Ovary (tissue), 9 donors: ENCODE results near the gene LRP1B. TPM values are rescaled to one million over a fixed set of nuclear protein-coding genes. Genes with fewer than 3 reads are reported as not detected.

Experiments used
- DNase-seq, 5 donors: peaks; one replicate each; pipeline ENCODE4 v3.0.0-alpha.2; 2019 to 2020
- H3K27ac ChIP-seq, 2 donors: fragments of 200-600 bp; one replicate each; pipeline versions ENCODE4 v1.5.1 to v1.8.0; 2019 to 2022
- H3K27me3 ChIP-seq: fragments of 200-600 bp; one replicate; pipeline ENCODE4 v1.8.0; 2022
- H3K36me3 ChIP-seq: fragments of 200-600 bp; sonication (generic); one replicate; pipeline ENCODE4 v1.5.1; 2019
- H3K4me1 ChIP-seq: one replicate; pipeline ENCODE4 v1.8.1; 2013; ENCODE audit warnings: mild to moderate bottlenecking, moderate library complexity; ENCODE audit not compliant: insufficient read depth
- H3K4me3 ChIP-seq: fragments of 200-600 bp; sonication (generic); one replicate; pipeline ENCODE4 v1.5.1; 2017
- H3K9me3 ChIP-seq, 2 donors: fragments of 200-600 bp in 1 of 2; sonication (generic) in 1 of 2; one replicate each; pipeline versions ENCODE4 v1.5.1 to v1.8.1; 2013 to 2019; ENCODE audit warnings: mild to moderate bottlenecking in 1 of 2, moderate library complexity in 1 of 2
- CTCF ChIP-seq, 3 donors: fragments of 450-650 bp in 2 of 3; fragments of 200-600 bp in 1 of 3; IDR thresholded peaks; one replicate each; pipeline versions ENCODE4 v1.5.1 to v1.8.0; 2016 to 2022; ENCODE audit warnings: antibody characterized with exemption in 3 of 3, mild to moderate bottlenecking in 1 of 3
- EP300 ChIP-seq: sonication (generic); formaldehyde crosslinking; IDR thresholded peaks from one replicate; pipeline ENCODE4 v1.6.1; 2017; ENCODE audit warnings: antibody characterized with exemption
- POLR2A ChIP-seq: fragments of 450-650 bp; IDR thresholded peaks from one replicate; pipeline ENCODE4 v1.6.1; 2017; ENCODE audit warnings: antibody characterized with exemption, mild to moderate bottlenecking, moderate library complexity
- WGBS, 3 donors: extraction: QIAGEN DNeasy Blood & Tissue Kit in 1 of 3; methylation state at CpG; one replicate each; pipeline versions ENCODE4 v1.1.5 to v1.1.7; 2013 to 2017; 5-methylcytosine and 5-hydroxymethylcytosine counted together
- intact Hi-C, 4 donors: fragments of 100-400 bp; cut with DNase I; formaldehyde crosslinking; loops; one replicate each; pipeline versions ENCODE4 v1.11.0 to v1.15.1; 2022 to 2023
- polyA plus RNA-seq, 2 donors: library from polyadenylated mRNA; stranded (reverse); fragments of 200-250 nt in 1 of 2; fragments of 350-450 nt in 1 of 2; fragmentation: Illumina TruSeq in 1 of 2; extraction: RNeasy Lipid Tissue Mini Kit (QIAGEN cat#74804) in 1 of 2; gene quantifications; one replicate each; pipeline ENCODE4 v1.2.3, GENCODE V29; 2013 to 2014
- total RNA-seq, 7 donors: library from RNA; depleted of rRNA in 2 of 7; stranded (reverse); fragments of >200 nt in 2 of 7; fragmentation: NEBNext Ultra II Directional in 3 of 7; extraction: Animal tissue kit (Norgen Biotek cat#: 25700) in 3 of 7; gene quantifications; one replicate each; pipeline versions ENCODE4 v1.1.0 to v1.2.4, GENCODE V29; 2016 to 2023
- donor health status: DM: no; HTN: no; CAD: no; lungs with moderate emphysema.
- donor health status: DM: no; HTN: no; CAD: no.
- donor health status: Bipolar disorder and iron deficiency.
- donor health status: DM: yes; HTN: yes; CAD: no.
- donor health status: DM: no; HTN: no; CAD: no.
- donor health status: DM: yes; HTN: yes; CAD: no.

Gene LRP1B
- total and polyA plus RNA-seq, 9 donors = 0.08 to 2.6 (median 0.37) TPM

GRCh38 chr2:141341444-141341843 is 789.4 kb downstream of the LRP1B start:
- H3K4me1 ChIP-seq = no peaks in the 10 kb centered on the region
- H3K27me3 ChIP-seq = no peaks in the 10 kb centered on the region
- H3K27ac ChIP-seq = no peak overlapping the region
- no peak overlapping the region for H3K4me3 ChIP-seq
- 29 to 38% (median 31%) methylated on average over 2 of the region's 2 CpGs for WGBS, 3 donors
- intact Hi-C loops = no loop called here
- no peaks in the 10 kb centered on the region for H3K9me3 ChIP-seq
- DNase-seq = no peak
- no peaks in the 10 kb centered on the region for H3K36me3 ChIP-seq
- TF ChIP-seq EP300 (no peak), CTCF (IDR thresholded peaks at IDR 0.05) (no peak), POLR2A (no peak)

- TF ChIP-seq EP300 = no peak
- no peak for TF ChIP-seq CTCF (IDR thresholded peaks at IDR 0.05)
- intact Hi-C loops = no loop called here
- no peaks in the 10 kb centered on the region for H3K27me3 ChIP-seq
- no peaks in the 10 kb centered on the region for H3K36me3 ChIP-seq
- H3K4me1 ChIP-seq = no peaks in the 10 kb centered on the region
- 73 to 93% (median 81%) methylated on average over 1 of the region's 1 CpG for WGBS, 3 donors
- no peaks in the 10 kb centered on the region for H3K9me3 ChIP-seq
- no peak overlapping the region for H3K27ac ChIP-seq
- H3K4me3 ChIP-seq = no peak overlapping the region
- no peak for DNase-seq
Observed at GRCh38 chr2:141331127-141331526, 799.7 kb downstream of the LRP1B start.

- DNase-seq = no peak
- intact Hi-C loops = no loop called here
- no peak overlapping the region for H3K4me3 ChIP-seq
Observed at GRCh38 chr2:141329964-141330363, 800.9 kb downstream of the LRP1B start.

GRCh38 chr2:141323571-141323970 is 807.2 kb downstream of the LRP1B start:
- no peaks in the 10 kb centered on the region for H3K4me1 ChIP-seq
- no peak overlapping the region for H3K27ac ChIP-seq
- no peak for DNase-seq
- intact Hi-C loops = no loop called here
- no peaks in the 10 kb centered on the region for H3K36me3 ChIP-seq
- no peak overlapping the region for H3K4me3 ChIP-seq
- no peaks in the 10 kb centered on the region for H3K27me3 ChIP-seq
- WGBS, 3 donors = 68 to 76% (median 73%) methylated on average over 2 of the region's 2 CpGs
- H3K9me3 ChIP-seq = no peaks in the 10 kb centered on the region
- TF ChIP-seq POLR2A (no peak), CTCF (IDR thresholded peaks at IDR 0.05) (no peak), EP300 (no peak)

More at GRCh38 chr2:141329964-141330363, 800.9 kb downstream of the LRP1B start:
- 58 to 70% (median 67%) methylated on average over 1 of the region's 1 CpG for WGBS, 3 donors
- Histone ChIP-seq H3K27me3 (no peaks in the 10 kb centered on the region), H3K9me3 (no peaks in the 10 kb centered on the region), H3K27ac (no peak overlapping the region), H3K36me3 (no peaks in the 10 kb centered on the region), H3K4me1 (no peaks in the 10 kb centered on the region)
- no peak for TF ChIP-seq POLR2A
- TF ChIP-seq CTCF (IDR thresholded peaks at IDR 0.05) = no peak
- no peak for TF ChIP-seq EP300

- Histone ChIP-seq H3K9me3 (no peaks in the 10 kb centered on the region), H3K36me3 (no peaks in the 10 kb centered on the region), H3K27me3 (no peaks in the 10 kb centered on the region), H3K4me1 (no peaks in the 10 kb centered on the region), H3K4me3 (no peak overlapping the region), H3K27ac (no peak overlapping the region)
- TF ChIP-seq EP300 = no peak
- TF ChIP-seq CTCF (IDR thresholded peaks at IDR 0.05) = no peak
- no peak for TF ChIP-seq POLR2A
- intact Hi-C loops = no loop called here
- no peak for DNase-seq
Observed at GRCh38 chr2:141317986-141318385, 812.8 kb downstream of the LRP1B start.
